Measurements from ENCODE around the gene FAM120B.

The FAM120B gene

DNA sequence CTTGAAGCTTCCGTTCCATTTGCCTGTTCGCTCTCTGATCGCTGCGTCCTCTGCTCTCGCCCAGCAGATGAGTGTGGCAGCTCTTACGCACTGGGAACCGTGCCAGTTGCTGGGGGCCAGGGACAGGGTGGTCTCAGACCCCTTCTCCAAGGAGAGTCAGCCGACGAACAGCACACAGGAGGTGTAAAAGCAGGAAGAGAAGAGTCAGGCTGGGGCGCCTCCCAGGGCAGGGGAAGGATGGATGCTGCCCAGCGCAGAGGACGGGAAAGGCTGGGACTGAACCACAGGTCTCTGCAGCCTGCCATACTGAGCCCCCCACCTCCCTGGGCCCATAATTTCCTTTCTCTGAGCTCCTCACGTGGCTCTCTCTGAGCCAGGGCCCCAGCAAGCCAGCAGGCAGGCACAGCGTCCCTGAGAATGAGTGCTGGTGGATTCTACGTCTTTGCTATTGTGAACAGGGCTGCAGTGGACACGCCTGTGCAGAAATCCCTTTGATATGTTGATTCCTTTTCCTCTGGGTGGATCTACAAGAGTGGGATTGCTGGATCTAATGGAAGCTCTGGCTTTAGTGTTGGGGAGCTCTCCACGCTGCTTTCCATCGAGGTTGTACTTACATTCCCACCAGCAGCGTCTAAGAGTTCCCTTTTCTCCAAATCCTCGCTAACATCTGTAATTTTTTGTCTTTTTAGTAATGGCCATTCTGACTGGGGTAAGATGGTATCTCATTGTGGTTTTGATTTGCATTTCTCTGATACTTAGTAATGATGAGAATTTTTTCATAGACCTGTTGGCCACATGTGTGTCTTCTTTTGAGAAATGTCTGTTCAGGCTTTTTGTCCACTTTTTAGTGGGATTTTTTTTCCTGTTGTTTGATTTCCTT is 142.4 kb downstream of the FAM120B start:
- ATAC-seq: peak; percentile 13; the same call in 1 of the 3 replicates

GRCh38 chr6:170449835-170450753 is 143.5 kb downstream of the FAM120B start:
- TF ChIP-seq, protein P1, sequence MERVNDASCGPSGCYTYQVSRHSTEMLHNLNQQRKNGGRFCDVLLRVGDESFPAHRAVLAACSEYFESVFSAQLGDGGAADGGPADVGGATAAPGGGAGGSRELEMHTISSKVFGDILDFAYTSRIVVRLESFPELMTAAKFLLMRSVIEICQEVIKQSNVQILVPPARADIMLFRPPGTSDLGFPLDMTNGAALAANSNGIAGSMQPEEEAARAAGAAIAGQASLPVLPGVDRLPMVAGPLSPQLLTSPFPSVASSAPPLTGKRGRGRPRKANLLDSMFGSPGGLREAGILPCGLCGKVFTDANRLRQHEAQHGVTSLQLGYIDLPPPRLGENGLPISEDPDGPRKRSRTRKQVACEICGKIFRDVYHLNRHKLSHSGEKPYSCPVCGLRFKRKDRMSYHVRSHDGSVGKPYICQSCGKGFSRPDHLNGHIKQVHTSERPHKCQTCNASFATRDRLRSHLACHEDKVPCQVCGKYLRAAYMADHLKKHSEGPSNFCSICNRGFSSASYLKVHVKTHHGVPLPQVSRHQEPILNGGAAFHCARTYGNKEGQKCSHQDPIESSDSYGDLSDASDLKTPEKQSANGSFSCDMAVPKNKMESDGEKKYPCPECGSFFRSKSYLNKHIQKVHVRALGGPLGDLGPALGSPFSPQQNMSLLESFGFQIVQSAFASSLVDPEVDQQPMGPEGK (CRISPR knock-in tag; IDR thresholded peaks at IDR 0.05; ENCODE audit: borderline replicate concordance): no peak
- TF ChIP-seq POU6F1 (CRISPR knock-in tag; IDR thresholded peaks at IDR 0.05; ENCODE audit: borderline replicate concordance, low read depth): no peak
- no peak for TF ChIP-seq ARNTL (CRISPR knock-in tag; IDR thresholded peaks at IDR 0.05; ENCODE audit: borderline replicate concordance, low read depth)
- TF ChIP-seq ZFP3 (CRISPR knock-in tag; IDR thresholded peaks at IDR 0.05): no peak
- no peak for TF ChIP-seq CSDC2 (CRISPR knock-in tag; IDR thresholded peaks at IDR 0.05)
- no peak for TF ChIP-seq PPARA (CRISPR knock-in tag; IDR thresholded peaks at IDR 0.05; ENCODE audit: borderline replicate concordance)
- TF ChIP-seq TOX (CRISPR knock-in tag; IDR thresholded peaks at IDR 0.05; ENCODE audit: borderline replicate concordance): no peak
- TF ChIP-seq, protein P2, sequence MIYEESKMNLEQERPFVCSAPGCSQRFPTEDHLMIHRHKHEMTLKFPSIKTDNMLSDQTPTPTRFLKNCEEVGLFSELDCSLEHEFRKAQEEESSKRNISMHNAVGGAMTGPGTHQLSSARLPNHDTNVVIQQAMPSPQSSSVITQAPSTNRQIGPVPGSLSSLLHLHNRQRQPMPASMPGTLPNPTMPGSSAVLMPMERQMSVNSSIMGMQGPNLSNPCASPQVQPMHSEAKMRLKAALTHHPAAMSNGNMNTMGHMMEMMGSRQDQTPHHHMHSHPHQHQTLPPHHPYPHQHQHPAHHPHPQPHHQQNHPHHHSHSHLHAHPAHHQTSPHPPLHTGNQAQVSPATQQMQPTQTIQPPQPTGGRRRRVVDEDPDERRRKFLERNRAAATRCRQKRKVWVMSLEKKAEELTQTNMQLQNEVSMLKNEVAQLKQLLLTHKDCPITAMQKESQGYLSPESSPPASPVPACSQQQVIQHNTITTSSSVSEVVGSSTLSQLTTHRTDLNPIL (CRISPR knock-in tag; IDR thresholded peaks at IDR 0.05; ENCODE audit: low read depth): no peak
- no peak for TF ChIP-seq RARB (CRISPR knock-in tag; IDR thresholded peaks at IDR 0.05)
- no peak for TF ChIP-seq ESRRG (CRISPR knock-in tag; IDR thresholded peaks at IDR 0.05)
- no peak for TF ChIP-seq ZC3H10 (CRISPR knock-in tag; IDR thresholded peaks at IDR 0.05)
- TF ChIP-seq ZNF8 (CRISPR knock-in tag; IDR thresholded peaks at IDR 0.05): no peak
- TF ChIP-seq CSRNP3 (CRISPR knock-in tag; IDR thresholded peaks at IDR 0.05): no peak
- no peak for ATAC-seq

More for the DNA sequence above, 142.4 kb downstream of the FAM120B start:
- no peak for TF ChIP-seq ZFP30 (CRISPR knock-in tag; IDR thresholded peaks at IDR 0.05)
- no peak for TF ChIP-seq ZNF70 (CRISPR knock-in tag; IDR thresholded peaks at IDR 0.05)
- TF ChIP-seq PPARA (CRISPR knock-in tag; IDR thresholded peaks at IDR 0.05; ENCODE audit: borderline replicate concordance): no peak
- no peak for TF ChIP-seq POU6F1 (CRISPR knock-in tag; IDR thresholded peaks at IDR 0.05; ENCODE audit: borderline replicate concordance, low read depth)
- no peak for TF ChIP-seq BACH2 (CRISPR knock-in tag; IDR thresholded peaks at IDR 0.05; ENCODE audit: borderline replicate concordance)
- no peak for TF ChIP-seq TOX (CRISPR knock-in tag; IDR thresholded peaks at IDR 0.05; ENCODE audit: borderline replicate concordance)

GRCh38 chr6:170450916-170451761 is 144.6 kb downstream of the FAM120B start:
- ATAC-seq: no peak
- TF ChIP-seq TOX (CRISPR knock-in tag; IDR thresholded peaks at IDR 0.05; ENCODE audit: borderline replicate concordance): no peak
- TF ChIP-seq CSDC2 (CRISPR knock-in tag; IDR thresholded peaks at IDR 0.05): no peak
- TF ChIP-seq ZC3H10 (CRISPR knock-in tag; IDR thresholded peaks at IDR 0.05): no peak
- TF ChIP-seq TCF4 (CRISPR knock-in tag; IDR thresholded peaks at IDR 0.05; ENCODE audit: borderline replicate concordance): no peak
- no peak for TF ChIP-seq ZNF70 (CRISPR knock-in tag; IDR thresholded peaks at IDR 0.05)
- no peak for TF ChIP-seq CSRNP3 (CRISPR knock-in tag; IDR thresholded peaks at IDR 0.05)
- no peak for TF ChIP-seq OSR1 (CRISPR knock-in tag; IDR thresholded peaks at IDR 0.05)
- TF ChIP-seq ZNF8 (CRISPR knock-in tag; IDR thresholded peaks at IDR 0.05): no peak
- TF ChIP-seq, protein P1 (CRISPR knock-in tag; IDR thresholded peaks at IDR 0.05; ENCODE audit: borderline replicate concordance): no peak
- no peak for TF ChIP-seq ZFP3 (CRISPR knock-in tag; IDR thresholded peaks at IDR 0.05)
- TF ChIP-seq RARB (CRISPR knock-in tag; IDR thresholded peaks at IDR 0.05): no peak
